ENCODE data around the gene GATA2.

The GATA2 gene

GRCh38 chr3:128501431-128501830 lies 8.4 kb upstream of the GATA2 start:
- DNase-seq = no peak

GRCh38 chr3:128500556-128500955 lies 7.6 kb upstream of the GATA2 start:
- no peak for DNase-seq

- DNase-seq = no peak
These were observed 6.8 kb upstream of the GATA2 start for GRCh38 chr3:128499724-128500275.

- no peak for DNase-seq
These were observed 6.0 kb upstream of the GATA2 start for GRCh38 chr3:128498901-128499530.

- DNase-seq = no peak
These were observed 5.2 kb upstream of the GATA2 start for GRCh38 chr3:128498127-128498626.

GRCh38 chr3:128497305-128498126 lies 4.5 kb upstream of the GATA2 start:
- peak; percentile 89 for DNase-seq

- DNase-seq = peak; percentile 73
These were observed 3.8 kb upstream of the GATA2 start for GRCh38 chr3:128496602-128497304.

- DNase-seq = no peak
These were observed 3.1 kb upstream of the GATA2 start for GRCh38 chr3:128496019-128496601.

GRCh38 chr3:128495435-128495970 lies 2.5 kb upstream of the GATA2 start:
- peak; percentile 23 for DNase-seq

- DNase-seq = no peak
These were observed 1.3 kb upstream of the GATA2 start for GRCh38 chr3:128494367-128494650.

GRCh38 chr3:128493570-128494366 lies 767 bp upstream of the GATA2 start:
- no peak for DNase-seq

- peak; percentile 90 for DNase-seq
These were observed 895 bp downstream of the GATA2 start for GRCh38 chr3:128491941-128492670.

- DNase-seq = no peak
These were observed 1.4 kb downstream of the GATA2 start for GRCh38 chr3:128491691-128491940.

- peak; percentile 58 for DNase-seq
These were observed 1.9 kb downstream of the GATA2 start for GRCh38 chr3:128490915-128491690.

GRCh38 chr3:128490650-128490914 lies 2.4 kb downstream of the GATA2 start:
- DNase-seq = no peak

- DNase-seq = peak; percentile 86
These were observed 2.9 kb downstream of the GATA2 start for GRCh38 chr3:128489927-128490649.

- no peak for DNase-seq
These were observed 3.4 kb downstream of the GATA2 start for GRCh38 chr3:128489674-128489926.

GRCh38 chr3:128488991-128489673 lies 3.9 kb downstream of the GATA2 start:
- peak; percentile 69 for DNase-seq

- DNase-seq = no peak
These were observed 4.4 kb downstream of the GATA2 start for GRCh38 chr3:128488636-128488990.
